LHCN-M2 (cell line): Measurements from ENCODE around the gene PPP2R2C. TPM values are rescaled to one million over a fixed set of nuclear protein-coding genes. Genes with fewer than 3 reads are reported as not detected.

ENCODE experiments used
- DNase-seq: peaks from one replicate; pipeline ENCODE4 v3.0.0-alpha.2; 2012; ENCODE audit warnings: low read depth
- total RNA-seq: library from RNA; depleted of rRNA; stranded (reverse); fragments of >200 nt; gene quantifications from 2 replicates; pipeline ENCODE4 v1.2.3, GENCODE V29; 2014

PPP2R2C gene
- total RNA-seq, 1 experiment from 2014 or later = 0.98 TPM

- DNase-seq = no peak
Measured at GRCh38 chr4:6449746-6450369, 22.6 kb downstream of the PPP2R2C start.

DNA sequence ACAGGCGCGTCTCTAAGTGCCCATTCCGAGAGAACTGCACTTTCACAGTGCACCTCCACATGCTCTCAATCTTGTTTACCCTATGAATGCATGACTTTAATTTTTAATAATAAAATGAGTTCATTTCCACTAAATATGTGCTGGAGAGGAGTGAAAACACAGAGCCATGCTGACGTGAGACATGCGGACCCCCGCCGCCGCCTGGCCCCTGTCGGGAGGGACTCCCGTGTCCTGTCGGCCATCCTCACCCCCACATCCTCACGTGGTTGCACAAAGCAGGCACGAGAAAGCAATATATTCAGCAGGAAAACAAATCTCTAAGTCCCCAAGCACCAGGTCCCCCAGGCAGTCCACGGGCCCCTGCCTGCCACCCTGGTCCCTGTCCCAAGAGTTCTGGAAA, 23.1 kb downstream of the PPP2R2C start:
- no peak for DNase-seq

DNA sequence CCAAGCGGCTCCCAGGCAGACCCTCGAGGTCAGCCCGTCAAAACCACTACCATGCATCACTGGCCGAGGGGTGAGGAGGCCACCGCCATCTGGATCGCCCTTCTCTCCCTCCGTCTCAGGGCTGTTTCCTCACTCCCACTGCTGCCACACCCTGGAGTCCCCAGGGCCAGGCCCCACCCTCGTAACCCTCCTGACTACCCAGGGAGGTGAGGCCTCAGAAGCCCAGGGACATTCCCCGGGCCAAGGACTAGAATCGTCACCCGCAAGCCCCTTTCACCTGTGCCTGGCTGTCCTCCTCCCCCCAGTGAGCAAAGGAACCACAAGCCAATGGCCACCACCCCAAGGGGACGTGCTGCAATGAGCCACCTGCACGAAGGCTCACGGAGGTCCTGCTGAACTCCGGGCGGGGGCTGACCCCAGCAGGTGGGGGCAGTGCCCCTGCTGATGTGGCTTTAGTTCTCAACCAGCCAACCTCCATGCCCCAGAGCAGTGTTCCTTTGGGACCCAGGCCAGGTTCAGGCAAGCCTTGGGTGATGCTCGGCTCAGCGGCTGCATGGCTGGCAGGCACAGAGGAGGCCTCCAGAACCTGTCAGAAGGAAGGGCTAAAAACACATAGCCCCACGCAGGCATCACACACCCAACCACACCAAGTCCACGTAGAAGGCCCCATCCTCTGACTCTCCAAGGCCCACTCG, 23.8 kb downstream of the PPP2R2C start:
- DNase-seq = no peak

- no peak for DNase-seq
Measured at GRCh38 chr4:6447672-6448171, 24.7 kb downstream of the PPP2R2C start.

DNA sequence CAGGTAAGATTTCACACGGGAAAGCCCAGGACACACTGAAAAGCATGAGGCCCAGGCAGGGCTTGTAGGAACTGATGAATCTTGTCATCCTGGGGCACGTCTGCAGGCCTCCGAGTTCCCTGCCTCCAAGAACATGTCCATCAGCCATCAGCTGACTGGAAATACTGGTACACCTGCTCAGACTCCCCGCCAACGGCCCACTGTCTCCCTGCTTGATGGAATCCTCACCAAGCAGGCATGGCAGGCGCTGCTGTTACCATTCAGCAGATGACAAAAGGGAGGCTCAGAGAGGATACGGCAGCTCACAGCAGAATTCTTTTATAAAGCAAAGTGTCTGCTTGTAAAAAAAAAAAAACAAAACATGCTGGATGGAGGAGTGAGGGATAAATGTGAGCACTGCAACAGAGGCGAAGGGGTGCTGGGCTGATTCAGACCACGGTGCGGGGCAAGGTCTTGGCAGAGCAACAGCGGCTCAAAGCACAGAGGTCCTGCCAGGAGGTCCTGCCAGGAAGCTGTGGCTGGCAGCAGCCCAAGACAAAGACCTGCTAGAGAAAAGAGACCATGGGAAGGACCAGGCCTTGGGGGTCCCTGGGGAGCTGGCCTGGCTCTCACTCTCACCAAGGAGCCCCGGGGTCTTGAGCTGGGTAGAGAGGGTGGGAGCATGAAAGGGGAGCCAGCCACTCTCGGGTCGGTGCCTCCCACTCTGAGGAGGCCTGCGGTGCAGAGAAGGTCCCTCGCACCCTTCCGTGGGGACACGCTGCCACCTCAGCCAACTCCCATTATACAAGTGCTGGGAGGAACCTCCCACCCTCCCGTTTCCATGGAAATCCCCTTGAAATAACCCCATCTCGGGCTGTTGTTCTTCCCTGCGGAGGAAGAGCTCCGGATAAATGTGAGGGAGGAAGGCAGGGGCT, 25.6 kb downstream of the PPP2R2C start:
- DNase-seq = no peak

- DNase-seq = no peak
Measured at GRCh38 chr4:6446130-6446482, 26.3 kb downstream of the PPP2R2C start.

GRCh38 chr4:6445403-6446129, 26.8 kb downstream of the PPP2R2C start:
- DNase-seq = no peak

DNA sequence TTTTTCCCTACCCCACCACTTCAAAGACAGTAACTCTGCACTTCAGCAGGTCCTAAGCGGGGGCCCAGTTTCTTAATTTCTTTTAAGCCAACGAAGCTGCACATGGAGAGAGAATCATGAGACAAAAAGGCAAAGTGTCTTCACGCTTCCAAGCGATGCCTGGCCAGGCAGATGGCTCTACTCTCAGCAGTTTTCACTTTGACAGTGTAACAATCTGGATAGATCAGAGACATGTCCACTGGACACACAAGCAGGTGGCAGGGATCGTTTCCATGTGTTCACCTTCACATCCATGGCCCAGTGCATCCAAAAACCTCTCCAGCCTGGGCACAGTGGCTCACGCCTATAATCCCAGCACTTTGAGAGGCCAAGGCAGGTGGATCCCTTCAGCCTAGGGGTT, 27.8 kb downstream of the PPP2R2C start:
- DNase-seq = no peak

- no peak for DNase-seq
Measured at GRCh38 chr4:6443035-6444023, 29.1 kb downstream of the PPP2R2C start.

DNA sequence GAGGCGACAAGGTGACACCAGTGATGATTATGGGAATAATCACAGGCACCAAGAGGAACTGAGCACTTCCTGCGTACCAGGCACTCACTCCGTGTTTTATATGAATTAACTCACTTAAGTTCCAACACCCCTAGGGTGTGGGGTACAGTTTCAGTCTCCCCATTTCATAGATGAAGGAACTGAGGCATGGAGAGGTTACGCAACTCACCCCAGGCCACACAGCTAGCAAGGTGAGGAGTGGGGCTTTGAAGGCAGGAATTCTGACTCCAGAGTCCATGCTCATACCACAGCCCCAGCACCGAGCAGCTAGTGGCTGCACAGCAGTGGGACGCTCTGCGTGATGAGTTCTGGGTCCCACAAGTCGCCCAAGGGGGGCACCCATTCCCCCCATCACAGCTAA, 29.9 kb downstream of the PPP2R2C start:
- no peak for DNase-seq

DNA sequence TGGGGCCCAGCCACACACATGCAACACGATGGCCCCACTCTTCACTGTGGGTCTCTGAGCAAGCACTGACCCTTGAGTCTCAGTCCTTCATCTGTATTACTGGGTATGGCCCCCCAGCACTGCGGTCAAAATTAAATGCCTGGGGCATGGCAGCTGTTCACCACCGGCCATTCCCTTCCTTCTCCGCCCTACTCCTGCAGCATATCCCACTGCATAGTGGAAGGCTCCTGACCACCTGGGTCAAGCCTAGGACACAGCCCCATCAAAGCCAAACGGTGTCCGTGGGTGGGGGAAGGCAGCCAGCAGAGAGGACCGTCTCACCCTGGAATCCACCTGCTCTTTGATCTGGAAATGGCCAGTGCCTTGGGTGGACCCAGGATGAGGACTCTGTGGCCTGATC, 30.7 kb downstream of the PPP2R2C start:
- DNase-seq = no peak

DNA sequence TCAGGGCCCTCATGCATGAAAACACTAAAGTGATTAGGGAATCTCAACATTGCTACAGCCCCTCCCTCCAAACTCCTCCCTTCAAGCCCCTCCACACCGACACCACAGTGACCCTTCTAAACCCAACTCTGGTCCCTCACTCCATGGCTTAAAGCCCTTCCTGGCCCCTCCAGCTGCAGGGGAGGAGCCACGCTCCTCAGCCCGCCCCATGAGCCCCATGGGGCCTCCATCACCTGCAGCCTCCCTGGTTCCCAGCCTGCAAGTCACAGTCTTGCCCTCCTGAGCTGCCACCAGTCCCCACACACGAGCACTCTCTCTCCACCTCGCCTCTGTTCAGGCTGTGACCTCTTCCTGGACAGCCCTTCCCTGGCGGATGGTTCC, 31.2 kb downstream of the PPP2R2C start:
- no peak for DNase-seq

- DNase-seq = no peak
Measured at GRCh38 chr4:6440506-6441201, 31.8 kb downstream of the PPP2R2C start.

- no peak for DNase-seq
Measured at GRCh38 chr4:6439120-6439762, 33.2 kb downstream of the PPP2R2C start.

DNA sequence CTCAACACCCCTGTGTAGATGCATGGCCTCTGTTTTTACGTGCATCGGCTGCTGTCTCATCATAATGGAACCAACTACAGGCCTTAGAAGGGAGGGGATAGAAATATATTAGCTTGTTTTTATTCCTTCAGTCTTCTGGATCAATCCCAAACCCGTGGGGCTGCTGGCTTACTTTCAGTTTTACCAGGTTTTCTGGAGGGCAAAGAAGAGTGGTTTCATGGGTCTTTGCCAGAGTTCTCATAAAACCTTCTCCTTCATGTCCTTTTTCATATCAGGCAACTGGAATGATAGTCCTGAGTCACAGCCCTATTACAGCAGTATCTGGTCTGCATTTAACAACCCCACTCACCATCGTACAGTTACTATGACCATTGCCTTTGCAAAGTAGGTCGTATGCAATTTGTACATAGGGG, 34.6 kb downstream of the PPP2R2C start:
- no peak for DNase-seq

GRCh38 chr4:6435010-6435409, 37.4 kb downstream of the PPP2R2C start:
- no peak for DNase-seq

DNA sequence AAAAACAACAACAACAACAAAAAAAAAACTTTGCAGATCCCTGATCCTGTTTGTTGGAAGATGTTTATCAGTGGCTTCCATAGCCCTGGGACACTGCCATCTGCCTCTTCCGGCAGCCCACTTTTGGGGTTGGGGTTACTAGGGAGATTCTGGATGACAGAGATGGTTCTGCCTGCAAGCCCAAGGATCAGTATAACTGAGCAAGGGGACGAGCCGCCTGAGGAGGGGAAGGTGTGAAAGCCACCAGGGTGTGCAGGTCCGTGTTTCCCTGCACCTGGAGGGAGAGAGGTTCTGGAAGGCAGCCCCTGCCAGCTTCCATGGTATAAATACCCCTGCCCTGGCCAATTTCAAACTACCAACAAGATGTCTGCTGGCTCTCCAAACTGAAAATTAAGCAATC, 41.5 kb downstream of the PPP2R2C start:
- DNase-seq = no peak

DNA sequence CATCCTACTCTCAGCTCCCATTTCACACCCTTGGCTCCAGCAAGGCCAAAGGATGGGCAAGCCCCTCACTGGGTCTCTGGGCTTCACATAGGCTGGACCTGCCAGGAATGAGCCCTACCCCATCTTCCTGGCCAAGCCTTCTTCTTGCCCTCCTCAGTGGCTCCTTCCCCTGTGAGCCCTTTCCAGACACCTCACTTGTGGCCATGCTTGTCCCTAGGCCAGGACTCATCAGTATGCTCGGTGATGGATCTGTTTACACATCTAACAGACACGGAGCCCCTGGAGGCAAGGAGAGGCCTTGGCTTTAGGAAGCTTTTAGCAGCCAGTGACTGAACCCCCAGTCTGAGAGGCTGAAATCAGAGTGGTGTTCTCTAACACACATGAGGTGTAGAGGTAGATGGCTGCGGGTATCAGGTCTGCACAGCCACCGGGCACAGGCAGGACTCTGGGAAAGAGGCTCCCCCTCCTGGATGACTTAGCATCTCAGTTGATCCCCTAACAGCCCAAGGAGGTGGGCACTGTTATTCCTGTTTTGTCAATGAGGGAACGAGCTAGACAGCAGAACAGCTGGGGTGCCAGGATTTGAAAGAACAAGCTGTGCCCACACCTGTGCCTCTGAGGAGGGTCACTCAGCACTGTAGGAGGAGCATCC, 44.8 kb downstream of the PPP2R2C start:
- no peak for DNase-seq
